Adrenal gland (tissue), 5 donors: ENCODE measurements around the gene CYBB.

Experiments
- CTCF ChIP-seq, 6 experiments: fragments of 450-650 bp in 4 of 6; fragments of 200-600 bp in 2 of 6; sonication (generic) in 1 of 6; IDR thresholded peaks; 1 replicate in 5 of 6; 2 replicates in 1 of 6; pipeline versions ENCODE4 v1.5.1 to v1.8.0; 2016 to 2021; ENCODE audit warnings: antibody characterized with exemption in 6 of 6, mild to moderate bottlenecking in 2 of 6, moderate library complexity in 1 of 6
- POLR2A ChIP-seq, 2 donors: fragments of 450-650 bp; IDR thresholded peaks; one replicate each; pipeline ENCODE4 v1.6.1; 2017; ENCODE audit warnings: antibody characterized with exemption in 2 of 2, mild to moderate bottlenecking in 2 of 2, moderate library complexity in 1 of 2
- donor health status: DM: no; HTN: no; CAD: no.

- no peak for TF ChIP-seq CTCF (IDR thresholded peaks at IDR 0.05)
- TF ChIP-seq POLR2A (IDR thresholded peaks at IDR 0.05): no peak
Measured at GRCh38 chrX:37803057-37803456, 23.2 kb downstream of the CYBB start.
